Neuron (in vitro differentiated cells): ENCODE measurements around the gene PROSER3.

Experiments used
- H2AFZ ChIP-seq: one replicate; pipeline ENCODE4 v1.6.1; 2013; ENCODE audit warnings: low read depth, mild to moderate bottlenecking, inconsistent platforms, low read length, moderate library complexity
- H3K27me3 ChIP-seq: one replicate; pipeline ENCODE4 v1.6.1; 2013; ENCODE audit warnings: low read length; ENCODE audit not compliant: insufficient read depth
- H3K36me3 ChIP-seq: one replicate; pipeline ENCODE4 v1.6.1; 2013; ENCODE audit warnings: low read length; ENCODE audit not compliant: insufficient read depth
- H3K4me1 ChIP-seq: one replicate; pipeline ENCODE4 v1.6.1; 2013; ENCODE audit warnings: low read length; ENCODE audit not compliant: insufficient read depth
- H3K4me3 ChIP-seq: 2 replicates; pipeline ENCODE4 v1.5.1; 2013; ENCODE audit warnings: mild to moderate bottlenecking, low read length, moderate library complexity
- H3K9me3 ChIP-seq: one replicate; pipeline ENCODE4 v1.6.1; 2013; ENCODE audit warnings: low read length

PROSER3 gene

DNA sequence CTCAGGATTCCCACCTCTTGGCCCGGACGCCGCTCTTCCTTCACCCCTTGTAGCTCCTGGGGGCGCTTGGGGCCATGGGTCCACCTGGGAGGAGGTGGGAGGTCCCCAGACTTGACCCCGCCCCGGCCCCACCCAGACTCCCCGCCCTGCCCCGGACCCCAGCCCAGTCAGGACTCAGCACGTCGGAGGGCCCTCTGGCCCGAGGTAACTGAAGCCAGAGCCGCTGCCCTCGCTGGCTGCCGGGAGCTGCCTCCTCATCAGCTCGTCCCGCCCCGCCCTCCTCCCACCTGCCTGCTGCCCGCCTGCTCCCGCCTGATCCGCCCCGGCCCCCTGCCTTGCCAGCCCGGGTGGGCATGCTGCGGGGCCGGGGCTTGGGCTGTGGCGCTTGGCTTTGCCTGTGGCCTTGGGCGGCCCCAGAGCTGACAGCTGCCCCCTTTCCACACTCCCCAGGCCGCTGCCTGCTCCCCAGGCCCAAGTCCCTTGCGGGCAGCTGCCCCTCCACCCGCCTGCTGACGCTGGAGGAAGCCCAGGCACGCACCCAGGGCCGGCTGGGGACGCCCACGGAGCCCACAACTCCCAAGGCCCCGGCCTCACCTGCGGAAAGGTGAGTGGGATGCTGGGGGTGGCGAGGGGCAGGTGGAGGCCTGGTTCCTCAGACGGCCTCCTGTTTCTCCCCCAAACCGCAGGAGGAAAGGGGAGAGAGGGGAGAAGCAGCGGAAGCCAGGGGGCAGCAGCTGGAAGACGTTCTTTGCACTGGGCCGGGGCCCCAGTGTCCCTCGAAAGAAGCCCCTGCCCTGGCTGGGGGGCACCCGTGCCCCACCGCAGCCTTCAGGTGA lies 26.7 kb downstream of the PROSER3 start:
- H3K36me3 ChIP-seq: peaks cover 61% of the 10 kb centered on the region
- no peak overlapping the region for H2AFZ ChIP-seq
- H3K9me3 ChIP-seq: no peaks in the 10 kb centered on the region
- no peak overlapping the region for H3K4me3 ChIP-seq
- no peaks in the 10 kb centered on the region for H3K27me3 ChIP-seq
- H3K4me1 ChIP-seq: no peaks in the 10 kb centered on the region

DNA sequence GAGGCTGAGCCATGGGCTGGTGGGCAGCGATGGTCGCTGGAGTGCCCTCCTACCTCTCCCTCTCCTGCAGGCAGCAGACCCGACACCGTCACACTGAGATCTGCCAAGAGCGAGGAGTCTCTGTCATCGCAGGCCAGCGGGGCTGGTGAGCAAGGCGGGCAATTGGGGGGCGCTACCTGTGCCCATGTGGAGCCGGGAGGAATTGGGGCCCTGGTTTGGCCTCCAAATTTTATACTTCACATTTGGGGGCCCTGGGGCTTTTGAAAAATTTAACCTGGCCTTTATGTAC lies 27.3 kb downstream of the PROSER3 start:
- no peaks in the 10 kb centered on the region for H3K4me1 ChIP-seq
- no peaks in the 10 kb centered on the region for H3K9me3 ChIP-seq
- no peaks in the 10 kb centered on the region for H3K27me3 ChIP-seq
- peaks cover 56% of the 10 kb centered on the region for H3K36me3 ChIP-seq
- H2AFZ ChIP-seq: no peak overlapping the region
- H3K4me3 ChIP-seq: no peak overlapping the region

DNA sequence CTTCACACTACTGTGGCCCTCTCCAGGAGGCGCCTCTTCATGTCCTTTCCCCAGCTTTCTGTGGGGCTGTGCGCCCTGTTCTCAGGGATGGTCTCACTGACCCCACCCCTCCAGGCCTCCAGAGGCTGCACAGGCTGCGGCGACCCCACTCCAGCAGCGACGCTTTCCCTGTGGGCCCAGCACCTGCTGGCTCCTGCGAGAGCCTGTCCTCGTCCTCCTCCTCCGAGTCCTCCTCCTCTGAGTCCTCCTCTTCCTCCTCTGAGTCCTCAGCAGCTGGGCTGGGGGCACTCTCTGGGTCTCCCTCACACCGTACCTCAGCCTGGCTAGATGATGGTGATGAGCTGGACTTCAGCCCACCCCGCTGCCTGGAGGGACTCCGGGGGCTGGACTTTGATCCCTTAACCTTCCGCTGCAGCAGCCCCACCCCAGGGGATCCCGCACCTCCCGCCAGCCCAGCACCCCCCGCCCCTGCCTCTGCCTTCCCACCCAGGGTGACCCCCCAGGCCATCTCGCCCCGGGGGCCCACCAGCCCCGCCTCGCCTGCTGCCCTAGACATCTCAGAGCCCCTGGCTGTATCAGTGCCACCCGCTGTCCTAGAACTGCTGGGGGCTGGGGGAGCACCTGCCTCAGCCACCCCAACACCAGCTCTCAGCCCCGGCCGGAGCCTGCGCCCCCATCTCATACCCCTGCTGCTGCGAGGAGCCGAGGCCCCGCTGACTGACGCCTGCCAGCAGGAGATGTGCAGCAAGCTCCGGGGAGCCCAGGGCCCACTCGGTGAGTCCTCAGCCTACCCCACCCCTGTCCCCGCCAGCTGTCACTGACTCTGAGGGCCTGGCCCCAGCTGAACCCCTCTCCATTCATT lies 28.6 kb downstream of the PROSER3 start:
- H3K9me3 ChIP-seq: no peaks in the 10 kb centered on the region
- peaks cover 45% of the 10 kb centered on the region for H3K36me3 ChIP-seq
- no peaks in the 10 kb centered on the region for H3K27me3 ChIP-seq
- no peaks in the 10 kb centered on the region for H3K4me1 ChIP-seq
- no peak overlapping the region for H2AFZ ChIP-seq
- no peak overlapping the region for H3K4me3 ChIP-seq

DNA sequence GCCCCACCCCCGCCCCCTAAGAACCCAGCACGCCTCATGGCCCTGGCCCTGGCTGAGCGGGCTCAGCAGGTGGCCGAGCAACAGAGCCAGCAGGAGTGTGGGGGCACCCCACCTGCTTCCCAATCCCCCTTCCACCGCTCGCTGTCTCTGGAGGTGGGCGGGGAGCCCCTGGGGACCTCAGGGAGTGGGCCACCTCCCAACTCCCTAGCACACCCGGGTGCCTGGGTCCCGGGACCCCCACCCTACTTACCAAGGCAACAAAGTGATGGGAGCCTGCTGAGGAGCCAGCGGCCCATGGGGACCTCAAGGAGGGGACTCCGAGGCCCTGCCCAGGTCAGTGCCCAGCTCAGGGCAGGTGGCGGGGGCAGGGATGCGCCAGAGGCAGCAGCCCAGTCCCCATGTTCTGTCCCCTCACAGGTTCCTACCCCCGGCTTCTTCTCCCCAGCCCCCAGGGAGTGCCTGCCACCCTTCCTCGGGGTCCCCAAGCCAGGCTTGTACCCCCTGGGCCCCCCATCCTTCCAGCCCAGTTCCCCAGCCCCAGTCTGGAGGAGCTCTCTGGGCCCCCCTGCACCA lies 29.3 kb downstream of the PROSER3 start:
- Histone ChIP-seq H3K4me3 (no peak overlapping the region), H3K36me3 (peaks cover 37% of the 10 kb centered on the region), H3K9me3 (no peaks in the 10 kb centered on the region), H3K4me1 (no peaks in the 10 kb centered on the region), H2AFZ (no peak overlapping the region), H3K27me3 (no peaks in the 10 kb centered on the region)

- no peak overlapping the region for H3K4me3 ChIP-seq
- no peaks in the 10 kb centered on the region for H3K9me3 ChIP-seq
- H3K27me3 ChIP-seq: no peaks in the 10 kb centered on the region
- H2AFZ ChIP-seq: no peak overlapping the region
- no peaks in the 10 kb centered on the region for H3K4me1 ChIP-seq
- peaks cover 27% of the 10 kb centered on the region for H3K36me3 ChIP-seq
Observed at GRCh38 chr19:35788205-35788960, 30.4 kb downstream of the PROSER3 start.

- Histone ChIP-seq H3K4me1 (no peaks in the 10 kb centered on the region), H3K4me3 (no peak overlapping the region), H3K36me3 (peaks cover 19% of the 10 kb centered on the region), H3K27me3 (no peaks in the 10 kb centered on the region), H2AFZ (no peak overlapping the region), H3K9me3 (no peaks in the 10 kb centered on the region)
Observed at GRCh38 chr19:35789195-35789977, 31.4 kb downstream of the PROSER3 start.

GRCh38 chr19:35789978-35790944 lies 32.3 kb downstream of the PROSER3 start:
- H3K4me3 ChIP-seq: no peak overlapping the region

GRCh38 chr19:35790981-35791813 lies 33.2 kb downstream of the PROSER3 start:
- H3K36me3 ChIP-seq: peaks cover 5% of the 10 kb centered on the region
- H3K4me3 ChIP-seq: no peak overlapping the region
- no peaks in the 10 kb centered on the region for H3K9me3 ChIP-seq
- no peaks in the 10 kb centered on the region for H3K4me1 ChIP-seq
- H2AFZ ChIP-seq: no peak overlapping the region
- H3K27me3 ChIP-seq: peaks cover 4% of the 10 kb centered on the region

More at GRCh38 chr19:35789978-35790944, 32.3 kb downstream of the PROSER3 start:
- Histone ChIP-seq H2AFZ (no peak overlapping the region), H3K27me3 (no peaks in the 10 kb centered on the region), H3K9me3 (no peaks in the 10 kb centered on the region), H3K4me1 (no peaks in the 10 kb centered on the region), H3K36me3 (peaks cover 12% of the 10 kb centered on the region)

- no peaks in the 10 kb centered on the region for H3K4me1 ChIP-seq
- H3K36me3 ChIP-seq: peaks cover 1% of the 10 kb centered on the region
- no peak overlapping the region for H3K4me3 ChIP-seq
- peaks cover 10% of the 10 kb centered on the region for H3K27me3 ChIP-seq
- no peak overlapping the region for H2AFZ ChIP-seq
- no peaks in the 10 kb centered on the region for H3K9me3 ChIP-seq
Observed at GRCh38 chr19:35791814-35792279, 33.9 kb downstream of the PROSER3 start.

DNA sequence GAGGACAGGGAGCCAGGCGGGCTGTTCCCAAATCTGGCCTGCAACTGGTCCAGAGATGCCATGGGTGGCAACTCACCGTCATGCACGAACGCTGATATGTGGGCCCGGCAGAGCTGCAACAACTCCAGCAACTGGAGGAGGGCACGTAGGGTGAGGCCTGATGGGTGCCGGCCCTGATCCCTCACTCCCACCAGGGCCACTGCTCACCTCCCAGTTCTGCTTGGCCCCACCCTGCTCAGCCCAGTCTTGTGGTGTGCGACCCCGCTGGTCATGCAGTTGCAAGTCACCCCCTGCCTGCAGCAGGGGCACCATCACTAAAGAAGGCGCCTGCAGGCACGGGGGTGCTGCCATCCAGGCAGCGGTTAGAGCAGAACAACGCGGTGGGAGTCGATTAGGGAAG lies 34.3 kb downstream of the PROSER3 start:
- Histone ChIP-seq H3K36me3 (no peaks in the 10 kb centered on the region), H3K9me3 (no peaks in the 10 kb centered on the region), H2AFZ (no peak overlapping the region), H3K27me3 (peaks cover 15% of the 10 kb centered on the region), H3K4me1 (no peaks in the 10 kb centered on the region), H3K4me3 (no peak overlapping the region)

GRCh38 chr19:35792888-35793287 lies 34.9 kb downstream of the PROSER3 start:
- peaks cover 20% of the 10 kb centered on the region for H3K27me3 ChIP-seq
- H3K4me1 ChIP-seq: no peaks in the 10 kb centered on the region
- H3K9me3 ChIP-seq: no peaks in the 10 kb centered on the region
- no peaks in the 10 kb centered on the region for H3K36me3 ChIP-seq
- no peak overlapping the region for H2AFZ ChIP-seq
- no peak overlapping the region for H3K4me3 ChIP-seq
